GM21360 (cell line): ENCODE data around the gene SORT1.
"Not testable (repeated sequence)": the region's sequence is repeated elsewhere in the genome, so short reads cannot be mapped to it uniquely, and the experiment has no call there.

Source experiments
- ATAC-seq: cut with Tn5 transposase; IDR thresholded peaks from one replicate; pipeline ENCODE4 v1.9.1; 2021; ENCODE audit warnings: mild to moderate bottlenecking, moderate library complexity; ENCODE audit not compliant: unreplicated experiment

SORT1 gene

DNA sequence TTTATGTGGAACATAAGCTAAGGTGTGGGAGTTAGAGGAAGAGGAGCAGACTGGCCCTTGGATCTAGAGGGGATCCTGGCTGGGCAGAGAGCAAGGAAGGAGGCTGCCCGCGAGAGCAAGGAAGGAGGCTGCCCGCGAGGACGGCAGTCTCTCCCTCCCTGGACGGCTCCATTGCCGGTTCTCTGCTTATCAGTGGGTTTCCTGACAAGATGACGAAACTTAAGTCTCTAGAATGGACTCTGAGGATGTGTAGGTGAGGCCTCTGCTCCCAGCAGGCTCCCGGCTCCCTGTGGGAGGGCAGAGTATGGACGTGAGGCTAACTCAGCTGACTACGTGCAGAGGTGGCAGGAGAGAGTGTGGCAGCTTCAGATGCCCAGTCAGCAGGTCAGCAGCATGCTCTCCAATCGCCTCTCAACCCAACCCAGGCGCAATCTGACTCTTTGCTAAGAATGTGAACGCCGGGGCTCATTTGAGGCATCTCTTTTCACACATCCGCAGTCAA, 97.0 kb downstream of the SORT1 start:
- no peak for ATAC-seq

DNA sequence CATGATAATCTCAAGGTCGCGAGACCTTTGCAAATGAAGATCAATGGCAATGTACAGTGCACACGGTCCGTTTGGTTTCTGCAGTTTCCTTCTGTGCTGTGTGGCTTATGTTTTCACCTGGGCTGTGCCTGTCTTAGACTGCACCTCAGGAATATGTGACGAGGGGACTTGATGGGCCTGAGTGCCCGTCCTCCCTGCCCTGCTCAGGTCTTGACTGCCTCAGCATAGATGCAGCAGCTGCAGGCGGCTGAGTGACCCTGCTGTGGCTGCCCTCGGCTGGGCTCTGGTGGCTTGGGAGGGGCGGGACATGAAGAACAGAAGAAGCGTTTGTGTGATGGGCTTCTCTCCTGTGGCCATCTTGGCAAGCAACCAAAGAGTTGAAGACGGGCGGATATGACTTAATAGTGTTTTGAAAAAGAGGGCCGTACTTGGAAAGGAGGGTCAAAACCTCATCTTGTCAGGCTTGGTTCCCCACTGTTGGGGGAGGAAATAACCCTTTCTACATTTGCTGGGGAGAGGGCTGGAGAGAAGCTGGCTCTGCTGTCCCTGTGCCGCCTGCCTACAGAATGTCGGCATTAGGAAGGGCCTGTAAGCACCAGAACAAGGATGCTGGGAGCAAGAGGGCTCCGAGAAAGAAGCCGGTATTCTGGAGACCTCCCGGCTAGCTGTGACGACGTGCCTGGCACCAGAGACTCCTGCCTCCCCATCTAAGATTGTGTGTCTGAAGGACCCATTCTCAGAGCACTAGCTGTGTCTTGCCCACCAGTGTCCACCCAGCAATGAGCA, 98.0 kb downstream of the SORT1 start:
- no peak for ATAC-seq

DNA sequence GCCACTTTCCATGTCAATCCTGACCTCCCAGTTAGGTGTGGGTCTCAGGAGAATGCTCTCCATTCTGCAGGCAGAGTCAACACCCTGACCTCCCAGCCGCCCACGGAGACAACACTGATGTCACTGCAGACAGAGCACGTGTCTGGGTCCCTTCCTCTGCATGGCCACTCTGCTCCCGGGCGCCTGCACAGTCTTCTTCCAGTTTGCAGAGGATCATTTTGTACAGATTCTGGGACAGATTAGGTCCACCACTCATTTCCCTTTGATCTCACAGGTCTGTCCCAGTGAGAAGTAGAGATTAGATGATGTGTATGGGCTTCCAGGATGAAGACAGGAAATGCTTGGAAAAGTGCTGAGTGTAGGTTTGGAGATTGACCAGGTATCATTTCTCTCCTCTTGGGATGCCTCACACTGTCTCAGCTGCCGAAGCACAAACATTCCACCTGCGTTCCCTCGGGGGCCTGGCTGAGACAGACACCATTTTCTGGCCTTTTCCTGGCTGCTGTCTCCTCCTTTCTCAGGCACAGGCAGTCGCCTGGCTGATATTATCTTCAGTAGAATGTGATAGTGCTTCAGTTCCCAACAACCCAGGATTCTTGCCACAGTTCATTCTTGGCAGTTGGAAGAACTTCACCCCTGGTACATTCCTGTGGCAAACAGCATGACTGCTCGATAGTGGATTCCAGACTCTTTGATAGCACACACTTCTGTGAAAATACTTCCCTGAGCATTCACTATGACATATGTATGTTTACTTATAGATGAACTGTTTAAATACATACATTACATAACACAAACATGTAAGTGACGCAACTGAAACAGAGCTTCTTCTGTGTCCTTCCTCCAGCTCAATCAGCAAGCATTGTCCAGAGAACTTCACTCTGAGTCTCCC, 98.8 kb downstream of the SORT1 start:
- ATAC-seq: no peak

DNA sequence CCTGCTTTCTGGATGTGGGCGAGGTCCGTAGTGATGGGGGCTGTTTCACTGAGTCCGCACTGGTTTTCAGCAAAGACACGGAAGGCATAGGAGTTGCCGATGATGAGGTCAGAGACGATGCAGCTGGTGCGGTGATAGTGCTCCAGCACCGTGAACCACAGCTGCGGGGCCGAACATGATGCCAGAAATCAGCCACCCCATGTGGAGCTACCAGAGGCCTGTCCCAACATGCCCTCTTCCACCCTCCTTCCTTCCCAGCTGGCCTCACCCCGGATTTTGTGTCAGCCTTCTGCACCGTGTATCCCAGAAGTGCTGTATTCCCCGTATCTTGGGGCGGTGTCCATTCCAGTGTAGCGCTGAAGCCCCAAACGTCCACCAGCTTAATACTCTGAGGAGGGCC, 100.9 kb downstream of the SORT1 start:
- no peak for ATAC-seq

DNA sequence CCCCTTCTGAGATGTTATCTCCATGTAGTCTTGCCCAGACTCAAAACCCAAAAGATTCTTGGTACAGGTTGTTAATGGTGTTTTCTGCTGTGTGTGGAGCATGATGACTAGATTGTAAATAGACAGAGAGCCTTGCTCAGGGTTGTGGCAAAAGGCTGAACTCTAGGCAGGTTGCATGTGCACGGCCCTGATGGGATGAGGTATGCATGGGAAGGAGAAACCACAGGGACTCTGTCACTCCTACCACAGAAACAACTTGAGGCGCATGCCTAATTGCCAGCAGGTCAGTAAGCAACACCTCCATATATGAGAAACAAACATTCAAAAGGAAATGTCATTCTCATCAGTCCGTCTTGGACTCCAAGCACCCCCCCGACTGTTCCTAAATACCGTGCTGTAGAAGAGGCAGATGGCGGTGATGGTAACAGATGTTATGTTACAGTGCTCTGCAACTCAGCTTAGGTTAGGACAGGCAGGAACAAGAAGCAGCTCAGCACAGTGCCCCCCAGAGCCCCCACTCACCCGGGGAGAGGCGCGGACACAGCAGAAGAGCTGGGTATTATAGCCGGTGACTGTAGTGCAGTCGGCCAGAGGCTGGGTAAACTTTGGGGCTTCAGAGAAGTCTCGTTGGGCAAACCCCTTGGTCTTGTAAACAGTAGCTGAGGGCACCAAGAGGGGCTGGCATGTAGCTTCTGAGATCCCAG, 101.9 kb downstream of the SORT1 start:
- ATAC-seq: no peak

DNA sequence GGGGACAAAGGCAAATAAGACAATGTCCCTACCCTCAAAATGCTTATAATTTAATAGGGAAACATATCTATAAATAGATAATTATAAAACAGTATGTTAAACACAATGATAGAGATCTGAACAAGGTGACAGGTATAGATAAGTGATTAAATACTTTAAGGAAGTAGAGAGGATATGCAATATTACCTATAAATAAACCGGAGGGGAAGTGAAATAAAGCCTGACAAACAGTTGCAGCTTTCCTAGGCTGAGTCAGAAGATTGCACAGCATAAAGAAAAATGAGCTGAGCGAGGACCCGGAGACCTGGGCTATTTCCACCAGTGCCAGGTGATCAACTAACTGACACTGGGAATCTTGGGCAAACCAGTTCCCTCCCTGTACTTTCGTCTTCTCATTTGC, 103.2 kb downstream of the SORT1 start:
- ATAC-seq: no peak

DNA sequence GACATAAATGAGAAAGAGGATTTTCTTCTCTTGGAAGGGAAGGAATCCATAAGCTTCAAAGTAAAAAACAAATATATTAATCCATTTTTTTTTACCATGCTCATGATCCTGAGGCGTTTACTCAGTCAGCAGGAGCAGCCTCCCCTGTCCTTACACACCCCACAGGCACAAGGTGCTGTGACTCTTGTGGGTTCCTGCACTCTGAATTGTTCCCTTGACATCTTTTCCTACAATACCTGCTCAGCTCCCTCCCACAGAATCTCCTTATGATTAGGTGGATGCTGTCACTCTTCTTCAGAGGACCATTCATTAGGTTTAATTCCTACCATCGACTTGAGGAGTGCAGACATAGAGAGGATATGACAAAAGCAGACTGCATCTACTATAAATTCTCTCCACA, 104.7 kb downstream of the SORT1 start:
- no peak for ATAC-seq

DNA sequence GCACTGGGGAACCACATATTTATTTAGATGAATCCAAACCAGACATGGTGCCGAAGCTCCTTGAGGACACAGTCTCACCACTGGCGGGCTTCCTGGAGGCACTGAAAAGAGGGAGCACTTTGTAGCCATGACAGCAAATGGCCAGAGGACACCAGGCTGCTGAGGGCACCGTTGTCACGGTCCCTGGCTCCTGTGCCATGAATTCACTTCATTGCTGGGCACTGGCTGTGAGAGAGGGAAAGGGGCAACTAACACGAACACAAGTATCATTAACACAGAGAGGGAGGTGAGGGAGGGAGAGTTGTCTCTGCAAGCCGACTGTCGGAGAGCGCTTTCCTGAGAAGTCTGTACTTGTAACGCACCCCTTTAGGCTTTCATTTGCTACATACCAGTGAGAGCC, 105.4 kb downstream of the SORT1 start:
- no peak for ATAC-seq

DNA sequence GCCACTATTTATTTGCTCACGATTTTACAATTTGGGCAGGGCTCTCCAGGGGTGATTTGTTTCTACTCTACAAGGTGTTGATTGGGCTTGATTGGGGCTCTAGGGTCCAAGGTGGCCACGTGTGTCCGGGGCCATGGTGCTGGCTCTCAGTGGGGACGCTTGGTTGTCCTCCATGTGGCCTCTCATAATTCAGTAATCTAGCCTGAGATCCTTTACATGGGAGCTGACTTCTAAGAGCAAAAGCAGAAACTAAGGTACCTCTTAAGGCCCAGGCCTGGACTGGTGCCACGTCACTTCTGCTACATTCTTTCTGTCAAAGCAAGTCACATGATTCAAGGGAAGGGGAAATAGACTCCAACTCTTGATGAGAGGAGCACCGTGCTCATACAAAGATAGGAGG, 106.7 kb downstream of the SORT1 start:
- ATAC-seq: no peak

DNA sequence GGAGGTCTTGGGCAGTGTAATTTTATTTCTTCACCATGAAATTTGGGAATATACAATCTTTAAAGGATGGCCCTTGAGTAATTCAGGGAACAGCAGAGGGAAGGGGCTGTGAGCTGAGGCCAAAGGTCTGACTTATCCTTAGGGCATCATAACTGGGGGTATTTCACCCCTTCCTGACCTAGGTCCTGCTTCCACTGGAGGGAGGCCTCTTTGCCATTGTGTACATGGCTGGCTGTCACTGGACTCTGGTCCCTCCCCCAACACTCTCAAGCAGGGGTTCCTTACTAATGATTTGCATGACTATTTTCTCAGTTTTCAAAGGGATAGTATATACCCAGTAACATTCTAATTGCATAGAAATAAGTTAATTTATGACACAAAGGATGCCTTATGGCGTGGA, 107.6 kb downstream of the SORT1 start:
- ATAC-seq: no peak

DNA sequence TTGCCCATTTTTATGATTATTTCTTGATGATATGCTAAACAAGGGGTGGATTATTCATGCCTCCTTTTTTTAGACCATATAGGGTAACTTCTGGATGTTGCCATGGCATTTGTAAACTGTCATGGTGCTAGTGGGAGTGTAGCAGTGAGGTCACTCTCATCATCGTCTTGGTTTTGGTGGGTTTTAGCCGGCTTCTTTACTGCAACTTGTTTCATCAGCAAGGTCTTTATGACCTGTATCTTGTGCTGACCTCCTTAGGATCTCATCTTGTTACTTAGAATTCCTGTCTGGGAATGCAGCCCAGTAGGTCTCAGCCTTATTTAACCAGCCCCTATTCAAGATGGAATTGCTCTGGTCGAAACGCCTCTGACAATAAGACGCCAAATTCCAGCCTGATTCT, 111.0 kb downstream of the SORT1 start:
- not testable (repeated sequence) for ATAC-seq

DNA sequence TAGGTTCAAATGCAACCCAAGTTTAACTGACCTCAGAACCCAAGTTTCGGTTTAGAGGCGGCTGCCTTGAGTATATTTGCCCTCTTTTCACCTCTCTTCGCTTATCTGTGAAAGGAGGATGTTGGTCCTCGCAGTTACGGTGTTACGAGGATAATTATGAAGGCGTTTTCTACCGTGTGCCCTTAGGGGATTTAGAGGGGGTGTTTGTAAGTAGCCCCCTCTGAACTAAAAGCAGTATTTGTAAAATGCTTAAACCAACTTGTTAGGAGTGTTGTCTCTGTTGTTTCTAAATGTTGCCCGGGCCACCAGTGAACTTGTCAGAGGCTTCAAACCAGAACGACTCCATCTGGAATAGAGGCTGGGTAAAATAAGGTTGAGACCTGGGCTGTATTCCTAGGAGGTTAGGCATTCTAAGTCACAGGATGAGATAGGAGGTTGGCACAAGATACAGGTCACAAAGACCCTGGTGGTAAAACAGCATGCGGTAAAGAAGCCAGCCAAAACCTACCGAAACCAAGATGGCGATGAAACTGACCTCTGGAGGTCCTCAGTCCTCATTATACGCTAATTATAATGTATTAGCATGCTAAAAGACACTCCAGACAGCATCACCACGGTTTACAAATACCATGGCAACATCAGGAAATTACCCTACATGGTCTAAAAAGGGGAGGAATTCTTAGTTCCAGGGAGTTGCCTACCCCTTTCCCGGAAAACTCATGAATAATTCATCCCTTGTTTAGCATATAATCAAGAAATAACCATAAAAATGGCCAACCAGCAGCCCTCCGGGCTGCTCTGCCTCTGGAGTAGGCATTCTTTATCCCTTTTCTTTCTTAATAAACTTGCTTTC, 113.7 kb downstream of the SORT1 start:
- ATAC-seq: peak; percentile 17

DNA sequence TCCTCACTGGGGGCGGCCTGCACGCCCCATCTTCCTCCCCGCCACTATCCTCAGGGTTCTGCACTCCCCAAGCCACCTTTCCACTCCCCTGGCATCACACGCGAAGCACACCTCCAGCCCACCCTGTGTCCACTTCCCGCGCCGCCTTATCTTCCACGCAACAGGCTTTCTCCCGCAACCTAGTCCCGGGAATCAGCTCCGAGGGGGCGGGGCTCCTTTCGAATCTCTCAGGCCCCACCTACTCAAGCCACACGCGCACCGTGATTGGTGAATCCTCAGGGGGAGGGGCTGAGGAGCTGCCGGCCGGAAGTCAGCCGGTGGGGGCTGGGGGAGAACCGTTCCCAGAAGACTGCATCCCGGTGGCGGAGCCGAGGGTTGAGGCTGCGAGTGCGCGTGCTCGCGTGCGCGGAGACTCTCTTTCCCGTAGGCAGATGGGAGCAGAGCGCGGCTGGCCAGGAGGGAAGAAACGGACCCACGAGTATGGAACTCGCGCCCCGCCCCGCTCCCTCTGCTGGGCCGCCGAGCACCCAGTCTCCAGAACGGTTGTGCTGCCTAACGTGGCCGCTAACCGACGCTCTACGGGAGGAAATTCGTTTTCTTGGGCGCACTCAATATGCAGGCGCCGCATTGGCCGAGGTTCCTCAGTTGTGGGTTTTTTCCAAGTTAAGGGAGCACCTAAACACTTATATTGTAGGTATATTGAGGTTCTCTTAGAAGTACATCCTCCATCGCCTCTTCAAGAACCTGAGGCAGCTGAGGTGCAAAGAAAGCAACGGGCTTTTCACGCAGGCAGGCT, 114.6 kb downstream of the SORT1 start, which contains the start of gene PSRC1:
PSRC1 (minus strand) TSS at position 194 of the 796 bp plus-strand sequence.
- peak; percentile 93 for ATAC-seq

DNA sequence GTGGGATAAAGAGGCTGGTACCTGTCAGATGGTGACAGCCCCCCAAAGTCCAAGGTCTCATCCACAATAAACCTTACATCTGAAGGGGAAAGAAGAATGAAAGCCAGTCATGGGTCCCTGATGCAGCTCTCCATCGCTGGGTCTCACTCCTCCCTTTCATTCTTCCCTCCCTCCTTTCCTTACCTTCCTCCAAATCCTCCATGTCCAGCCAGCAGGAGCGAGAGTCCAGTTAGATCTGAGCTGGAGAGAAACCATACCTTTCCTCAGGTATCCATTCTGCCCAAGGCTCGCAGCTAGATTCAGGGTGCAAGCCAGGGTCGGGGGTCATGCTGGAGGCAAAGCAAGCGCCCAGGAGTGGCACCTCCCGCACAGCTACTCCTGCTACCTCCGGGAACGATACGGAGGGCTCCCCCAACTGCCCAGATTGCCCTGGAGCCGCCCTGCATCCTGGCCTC, 115.2 kb downstream of the SORT1 start:
- no peak for ATAC-seq

DNA sequence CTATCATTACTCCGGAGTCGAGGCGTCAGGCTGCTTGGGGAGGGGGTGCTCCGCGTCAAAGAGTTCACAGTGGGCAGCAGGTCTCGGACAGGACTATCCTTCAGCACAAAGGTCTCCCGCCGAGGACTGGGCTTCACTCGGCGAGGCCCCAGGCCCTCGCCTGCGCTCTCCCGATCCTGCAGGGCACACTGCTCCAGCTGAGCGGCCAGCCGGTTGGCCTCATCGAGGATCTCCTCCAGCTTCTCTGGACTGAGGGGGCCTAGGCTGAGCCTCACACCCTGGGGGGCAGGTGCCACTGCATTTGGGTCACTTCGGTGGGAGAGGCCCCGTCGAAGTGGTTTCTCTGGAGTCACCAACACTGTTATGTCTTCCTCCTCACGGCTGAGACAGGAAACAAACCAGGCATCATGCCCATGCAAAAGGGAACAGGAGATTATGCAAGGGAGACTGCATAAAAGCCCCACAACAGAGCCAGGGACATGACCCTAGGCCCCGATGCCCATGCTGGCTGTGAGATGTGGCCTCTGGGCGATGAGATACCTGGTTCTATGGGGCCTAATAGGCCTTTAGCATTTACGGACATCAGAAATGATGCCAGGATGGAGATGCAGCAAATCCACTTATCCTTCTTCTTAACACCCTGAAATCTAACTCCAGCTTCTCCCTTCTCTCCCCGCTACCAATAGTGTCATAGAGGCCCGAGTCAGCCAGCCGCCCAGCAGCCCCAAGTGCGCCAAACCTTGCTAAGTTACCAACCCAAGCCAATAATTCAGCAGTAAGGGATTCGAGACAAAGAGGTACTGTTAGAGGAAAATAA, 115.8 kb downstream of the SORT1 start:
- no peak for ATAC-seq

DNA sequence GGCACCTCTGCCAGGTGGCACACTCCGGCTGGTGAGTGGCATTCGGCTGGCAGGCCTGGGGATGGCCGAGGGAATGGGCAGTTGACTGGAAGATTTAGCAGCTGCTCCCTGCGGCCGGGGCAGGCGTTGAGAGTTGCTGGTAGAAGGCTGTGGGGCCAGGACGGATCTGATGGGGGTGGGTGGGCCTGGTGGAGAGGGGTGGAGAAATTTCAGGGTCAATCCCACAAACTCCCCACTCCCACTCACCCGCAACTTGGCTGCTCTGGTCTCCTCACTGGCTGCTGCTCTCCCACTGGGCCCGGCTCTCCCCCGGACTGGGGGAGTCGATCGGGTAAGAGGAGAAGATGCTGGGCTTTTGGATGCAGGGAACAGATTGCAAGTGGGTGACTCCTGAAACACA, 116.9 kb downstream of the SORT1 start:
- no peak for ATAC-seq

DNA sequence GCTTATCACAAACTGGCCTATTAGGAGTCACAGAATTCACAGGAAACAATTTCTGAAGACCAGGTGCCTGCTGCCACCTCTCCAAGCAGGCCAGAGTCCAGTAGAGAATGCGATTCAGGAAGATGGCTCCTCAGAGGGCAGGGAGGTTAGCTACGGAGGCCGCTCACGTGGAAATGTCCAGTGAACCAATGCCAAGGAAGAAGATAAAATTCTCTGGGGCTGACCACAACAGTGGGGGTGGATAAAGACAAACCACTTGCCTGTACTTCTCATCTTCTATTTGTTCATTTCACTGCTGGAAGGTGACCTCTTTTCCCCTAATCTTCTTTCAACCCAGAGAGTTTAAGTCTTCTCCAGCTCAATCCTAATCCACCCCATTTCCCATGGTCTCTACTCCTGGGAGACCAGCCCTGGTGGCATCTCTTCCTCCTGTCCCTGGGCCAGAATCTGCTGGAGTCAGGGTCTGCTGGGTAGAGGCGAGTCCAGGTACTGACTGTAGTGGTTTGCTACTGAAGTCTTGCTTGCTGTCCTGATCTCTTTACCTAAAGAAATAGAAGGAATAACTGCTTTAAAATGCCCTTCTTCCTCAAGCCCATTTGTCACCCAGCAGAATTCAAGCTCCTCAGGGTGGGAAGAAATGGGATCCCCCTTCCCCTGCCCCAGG, 118.0 kb downstream of the SORT1 start:
- no peak for ATAC-seq
